ENCODE data around the gene ANKRD33B. TPM values are rescaled to one million over a fixed set of nuclear protein-coding genes. Genes with fewer than 3 reads are reported as not detected.

The ANKRD33B gene
- total RNA-seq, 1 experiment from 2014 or later = 6.9 TPM

DNA sequence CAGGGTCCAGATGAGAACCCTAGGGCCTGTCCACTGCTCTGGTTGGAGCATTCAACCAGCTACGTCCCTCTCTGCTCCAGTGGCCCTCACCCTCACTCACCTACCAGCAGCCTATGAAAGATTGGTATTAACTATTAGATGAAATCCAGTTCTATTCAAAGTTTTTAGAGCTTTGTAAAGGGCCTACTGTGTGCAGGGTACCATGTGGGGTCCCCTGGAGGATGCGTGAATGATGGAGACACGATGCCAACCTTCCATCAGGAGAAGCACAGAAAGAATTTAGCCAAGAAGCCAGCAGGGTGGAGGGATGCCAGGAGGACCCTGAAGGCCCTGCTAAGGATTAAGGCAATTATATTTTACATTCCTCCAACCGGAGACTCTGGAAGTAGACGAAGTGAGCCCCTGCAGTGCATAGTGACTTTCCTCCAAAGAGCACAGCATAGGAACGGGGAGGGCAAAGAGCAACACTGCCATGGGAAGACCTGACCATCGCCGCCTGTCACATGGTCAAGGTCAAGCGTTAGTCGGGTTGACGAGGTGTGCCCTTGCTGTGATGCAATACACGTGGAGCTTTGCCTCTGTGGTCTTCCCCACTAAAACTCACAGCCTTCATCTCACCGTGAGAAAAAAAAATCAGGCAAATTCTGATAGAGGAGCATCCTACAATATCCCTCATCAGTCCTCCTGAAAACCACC, 22.8 kb upstream of the ANKRD33B start:
- Histone ChIP-seq H2BK20ac (ENCODE audit: low read depth, low read length, poor library complexity, severe bottlenecking) (no peak overlapping the region), H4K20me1 (ENCODE audit: control insufficient read depth, insufficient read depth, insufficient read length) (no peaks in the 10 kb centered on the region), H2BK120ac (ENCODE audit: low read depth, low read length, poor library complexity, severe bottlenecking) (no peak overlapping the region), H3K56ac (ENCODE audit: insufficient read length, low read depth, low read length) (no peak overlapping the region), H3K4me1 (ENCODE audit: insufficient read depth, low read length) (no peaks in the 10 kb centered on the region), H3K18ac (ENCODE audit: insufficient read length, low read depth, low read length) (no peak overlapping the region), H4K91ac (ENCODE audit: insufficient read length, low read depth, low read length) (no peak overlapping the region), H2BK15ac (ENCODE audit: low read depth, low read length) (no peak overlapping the region), H3K9ac (ENCODE audit: extremely low read depth, insufficient read length, low read length) (no peak overlapping the region), H3K9me3 (ENCODE audit: control insufficient read depth, low read depth, low read length) (no peaks in the 10 kb centered on the region), H2AFZ (ENCODE audit: low read length) (no peak overlapping the region), H3T11ph (ENCODE audit: low read length) (no peak overlapping the region), H3K79me2 (ENCODE audit: insufficient read depth, low read length) (no peaks in the 10 kb centered on the region), H3K4me2 (ENCODE audit: insufficient read depth, insufficient read length, low read length) (no peak overlapping the region), H3K23ac (ENCODE audit: insufficient read length, low read depth, low read length) (no peak overlapping the region), H4K8ac (replicated peaks; ENCODE audit: insufficient read length, low read depth, low read length) (no peak overlapping the region), H2BK5ac (ENCODE audit: insufficient read length, low read length) (no peak overlapping the region), H3K27ac (ENCODE audit: insufficient read length, low read depth, low read length) (no peak overlapping the region), H2AK5ac (ENCODE audit: insufficient read length, low read length) (no peak overlapping the region), H3K79me1 (ENCODE audit: insufficient read depth, low read depth, low read length, poor library complexity, severe bottlenecking) (no peaks in the 10 kb centered on the region), H3K27me3 (ENCODE audit: insufficient read depth, low read length) (no peaks in the 10 kb centered on the region), H3K14ac (ENCODE audit: insufficient read depth, low read length) (no peak overlapping the region), H3K4ac (ENCODE audit: low read depth, low read length) (no peak overlapping the region), H3K23me2 (ENCODE audit: insufficient read length, low read depth, low read length, poor library complexity, severe bottlenecking) (no peaks in the 10 kb centered on the region), H2BK12ac (ENCODE audit: insufficient read length, low read depth, low read length) (no peak overlapping the region), H4K5ac (ENCODE audit: insufficient read length, low read depth, low read length) (no peak overlapping the region)
- no peaks in the 10 kb centered on the region for H3K9me3 Mint-ChIP-seq
- no peaks in the 10 kb centered on the region for H3K36me3 Mint-ChIP-seq (ENCODE audit: insufficient read depth in 1 of 3, low read depth in 3 of 3)
- no CpG with 5 or more reads among the region's 13 CpGs for WGBS (ENCODE audit: extremely low coverage, insufficient read length, low lambda C conversion rate)
- DNase-seq = no peak
- peaks cover 21% of the 10 kb centered on the region for H3K27me3 Mint-ChIP-seq (ENCODE audit: low read depth)
- peaks cover 5 to 13% of the 10 kb centered on the region in 2 experiments for H3K4me1 Mint-ChIP-seq
- no peak overlapping the region for H3K4me3 Mint-ChIP-seq
- peak overlapping the region in 1 of 3 experiments; percentile 79; a peak in 1 of 7 replicates for H3K27ac Mint-ChIP-seq
- TF ChIP-seq, protein P1, sequence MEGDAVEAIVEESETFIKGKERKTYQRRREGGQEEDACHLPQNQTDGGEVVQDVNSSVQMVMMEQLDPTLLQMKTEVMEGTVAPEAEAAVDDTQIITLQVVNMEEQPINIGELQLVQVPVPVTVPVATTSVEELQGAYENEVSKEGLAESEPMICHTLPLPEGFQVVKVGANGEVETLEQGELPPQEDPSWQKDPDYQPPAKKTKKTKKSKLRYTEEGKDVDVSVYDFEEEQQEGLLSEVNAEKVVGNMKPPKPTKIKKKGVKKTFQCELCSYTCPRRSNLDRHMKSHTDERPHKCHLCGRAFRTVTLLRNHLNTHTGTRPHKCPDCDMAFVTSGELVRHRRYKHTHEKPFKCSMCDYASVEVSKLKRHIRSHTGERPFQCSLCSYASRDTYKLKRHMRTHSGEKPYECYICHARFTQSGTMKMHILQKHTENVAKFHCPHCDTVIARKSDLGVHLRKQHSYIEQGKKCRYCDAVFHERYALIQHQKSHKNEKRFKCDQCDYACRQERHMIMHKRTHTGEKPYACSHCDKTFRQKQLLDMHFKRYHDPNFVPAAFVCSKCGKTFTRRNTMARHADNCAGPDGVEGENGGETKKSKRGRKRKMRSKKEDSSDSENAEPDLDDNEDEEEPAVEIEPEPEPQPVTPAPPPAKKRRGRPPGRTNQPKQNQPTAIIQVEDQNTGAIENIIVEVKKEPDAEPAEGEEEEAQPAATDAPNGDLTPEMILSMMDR (conservative IDR thresholded peaks at IDR 0.05) = no peak
